ENCODE measurements around the gene INPPL1.
A peak's percentile ranks its signal among the peaks of the same experiment; 100 is the strongest.

Gene INPPL1

GRCh38 chr11:72234514-72234830, 9.9 kb downstream of the INPPL1 start:
- no peak for ATAC-seq
- Mint-ChIP-seq H3K9me3 (no peaks in the 10 kb centered on the region), H3K4me3 (no peak overlapping the region), H3K27me3 (peaks cover 5% of the 10 kb centered on the region), H3K4me1 (peaks cover 35% of the 10 kb centered on the region), H3K36me3 (peaks cover 41% of the 10 kb centered on the region), H3K27ac (peak overlapping the region; percentile 12)

GRCh38 chr11:72234920-72235319, 10.4 kb downstream of the INPPL1 start:
- H3K4me1 Mint-ChIP-seq, result peaks cover 37% of the 10 kb centered on the region
- H3K36me3 Mint-ChIP-seq, result peaks cover 40% of the 10 kb centered on the region
- H3K9me3 Mint-ChIP-seq, result no peaks in the 10 kb centered on the region
- no peak overlapping the region for H3K4me3 Mint-ChIP-seq
- H3K27me3 Mint-ChIP-seq, result peaks cover 8% of the 10 kb centered on the region
- no peak for ATAC-seq
- H3K27ac Mint-ChIP-seq, result peak overlapping the region; percentile 12

GRCh38 chr11:72235351-72236057, 10.9 kb downstream of the INPPL1 start:
- H3K4me1 Mint-ChIP-seq, result peaks cover 42% of the 10 kb centered on the region
- peaks cover 40% of the 10 kb centered on the region for H3K36me3 Mint-ChIP-seq
- no peak overlapping the region for H3K27ac Mint-ChIP-seq
- peaks cover 14% of the 10 kb centered on the region for H3K27me3 Mint-ChIP-seq
- no peak overlapping the region for H3K4me3 Mint-ChIP-seq
- no peaks in the 10 kb centered on the region for H3K9me3 Mint-ChIP-seq
- ATAC-seq, result no peak

GRCh38 chr11:72236083-72236697, 11.6 kb downstream of the INPPL1 start:
- Mint-ChIP-seq H3K4me3 (no peak overlapping the region), H3K4me1 (peaks cover 49% of the 10 kb centered on the region), H3K36me3 (peaks cover 36% of the 10 kb centered on the region), H3K9me3 (no peaks in the 10 kb centered on the region), H3K27me3 (peaks cover 21% of the 10 kb centered on the region), H3K27ac (no peak overlapping the region)
- ATAC-seq, result no peak

GRCh38 chr11:72236774-72237111, 12.2 kb downstream of the INPPL1 start:
- no peaks in the 10 kb centered on the region for H3K9me3 Mint-ChIP-seq
- H3K27ac Mint-ChIP-seq, result no peak overlapping the region
- peaks cover 26% of the 10 kb centered on the region for H3K27me3 Mint-ChIP-seq
- H3K4me1 Mint-ChIP-seq, result peaks cover 54% of the 10 kb centered on the region
- no peak for ATAC-seq
- H3K36me3 Mint-ChIP-seq, result peaks cover 34% of the 10 kb centered on the region
- H3K4me3 Mint-ChIP-seq, result no peak overlapping the region

- peaks cover 31% of the 10 kb centered on the region for H3K36me3 Mint-ChIP-seq
- ATAC-seq, result no peak
- H3K27me3 Mint-ChIP-seq, result peaks cover 32% of the 10 kb centered on the region
- H3K27ac Mint-ChIP-seq, result no peak overlapping the region
- no peaks in the 10 kb centered on the region for H3K9me3 Mint-ChIP-seq
- H3K4me3 Mint-ChIP-seq, result no peak overlapping the region
- H3K4me1 Mint-ChIP-seq, result peaks cover 58% of the 10 kb centered on the region
Observed at GRCh38 chr11:72237112-72237931, 12.8 kb downstream of the INPPL1 start.

GRCh38 chr11:72238040-72238450, 13.5 kb downstream of the INPPL1 start:
- Mint-ChIP-seq H3K27ac (no peak overlapping the region), H3K36me3 (peaks cover 24% of the 10 kb centered on the region), H3K27me3 (peaks cover 39% of the 10 kb centered on the region), H3K9me3 (no peaks in the 10 kb centered on the region), H3K4me3 (no peak overlapping the region), H3K4me1 (peaks cover 52% of the 10 kb centered on the region)
- ATAC-seq, result no peak

GRCh38 chr11:72238492-72239312, 14.1 kb downstream of the INPPL1 start:
- Mint-ChIP-seq H3K27me3 (peaks cover 46% of the 10 kb centered on the region), H3K4me1 (peaks cover 51% of the 10 kb centered on the region), H3K4me3 (no peak overlapping the region), H3K36me3 (peaks cover 24% of the 10 kb centered on the region), H3K9me3 (peaks cover 4% of the 10 kb centered on the region), H3K27ac (no peak overlapping the region)
- no peak for ATAC-seq

GRCh38 chr11:72239313-72239848, 14.8 kb downstream of the INPPL1 start:
- H3K4me3 Mint-ChIP-seq, result peak overlapping the region; percentile 76

GRCh38 chr11:72239849-72240460, 15.4 kb downstream of the INPPL1 start:
- Mint-ChIP-seq H3K27ac (peak overlapping the region; percentile 25), H3K27me3 (peaks cover 47% of the 10 kb centered on the region), H3K36me3 (peaks cover 14% of the 10 kb centered on the region), H3K4me3 (peak overlapping the region; percentile 76), H3K9me3 (peaks cover 4% of the 10 kb centered on the region), H3K4me1 (peaks cover 46% of the 10 kb centered on the region)
- peak; percentile 9 for ATAC-seq

More at GRCh38 chr11:72239313-72239848, 14.8 kb downstream of the INPPL1 start:
- Mint-ChIP-seq H3K4me1 (peaks cover 45% of the 10 kb centered on the region), H3K27ac (no peak overlapping the region), H3K9me3 (peaks cover 4% of the 10 kb centered on the region), H3K36me3 (peaks cover 17% of the 10 kb centered on the region), H3K27me3 (peaks cover 47% of the 10 kb centered on the region)
- ATAC-seq, result peak; percentile 28

- Mint-ChIP-seq H3K4me3 (peak overlapping the region; percentile 66), H3K9me3 (peaks cover 4% of the 10 kb centered on the region), H3K27ac (peak overlapping the region; percentile 25), H3K36me3 (peaks cover 9% of the 10 kb centered on the region), H3K4me1 (peaks cover 47% of the 10 kb centered on the region), H3K27me3 (peaks cover 47% of the 10 kb centered on the region)
- peak; percentile 32 for ATAC-seq
Observed at GRCh38 chr11:72240461-72241290, 16.1 kb downstream of the INPPL1 start.

GRCh38 chr11:72241291-72241781, 16.8 kb downstream of the INPPL1 start:
- no peak overlapping the region for H3K4me3 Mint-ChIP-seq
- H3K27me3 Mint-ChIP-seq, result peaks cover 47% of the 10 kb centered on the region
- H3K36me3 Mint-ChIP-seq, result peaks cover 9% of the 10 kb centered on the region
- H3K4me1 Mint-ChIP-seq, result peaks cover 47% of the 10 kb centered on the region
- H3K27ac Mint-ChIP-seq, result no peak overlapping the region
- peaks cover 4% of the 10 kb centered on the region for H3K9me3 Mint-ChIP-seq
- ATAC-seq, result no peak

GRCh38 chr11:72242141-72242540, 17.6 kb downstream of the INPPL1 start:
- peaks cover 47% of the 10 kb centered on the region for H3K4me1 Mint-ChIP-seq
- H3K36me3 Mint-ChIP-seq, result peaks cover 2% of the 10 kb centered on the region
- H3K27me3 Mint-ChIP-seq, result peaks cover 47% of the 10 kb centered on the region
- H3K9me3 Mint-ChIP-seq, result peaks cover 4% of the 10 kb centered on the region
- no peak for ATAC-seq
- no peak overlapping the region for H3K4me3 Mint-ChIP-seq
- no peak overlapping the region for H3K27ac Mint-ChIP-seq
